Activated CD8-positive, alpha-beta memory T cell treated with anti-CD3 and anti-CD28 coated beads, Interleukin-2, amount 10 ng/mL, durations not matched to agents 7 days and 5 days (primary cell): ENCODE measurements around the gene PCDHGA5. TPM values are rescaled to one million over a fixed set of nuclear protein-coding genes. Genes with fewer than 3 reads are reported as not detected.
"Not testable (repeated sequence)": the region's sequence is repeated elsewhere in the genome, so short reads cannot be mapped to it uniquely, and the experiment has no call there.

Source experiments
- ATAC-seq: fragments of 150-1000 bp; cut with Tn5 transposase; one replicate; pipeline ENCODE4 v1.10.0; 2021; ENCODE audit warnings: moderate library complexity
- CTCF ChIA-PET: fragments of 350-600 bp; sonication (Branson Sonifier 250); formaldehyde crosslinking; loops from one replicate; lab custom pipeline; 2021; ENCODE audit warnings: antibody characterized with exemption; lab: Charles Lee
- DNase-seq: peaks from one replicate; pipeline ENCODE4 v3.0.0-alpha.2; 2020
- H3K27ac Mint-ChIP-seq: one replicate; pipeline ENCODE4 v1.8.0; 2021; ENCODE audit warnings: mild to moderate bottlenecking, mixed read lengths
- H3K27me3 Mint-ChIP-seq: one replicate; pipeline ENCODE4 v1.8.0; 2021; ENCODE audit warnings: mixed read lengths
- H3K36me3 Mint-ChIP-seq: one replicate; pipeline ENCODE4 v1.8.0; 2021; ENCODE audit warnings: mild to moderate bottlenecking, mixed read lengths
- H3K4me1 Mint-ChIP-seq: one replicate; pipeline ENCODE4 v1.8.0; 2021; ENCODE audit warnings: mixed read lengths
- H3K4me3 Mint-ChIP-seq: one replicate; pipeline ENCODE4 v1.8.0; 2021; ENCODE audit warnings: mild to moderate bottlenecking, moderate library complexity, mixed read lengths
- H3K9me3 Mint-ChIP-seq: one replicate; pipeline ENCODE4 v1.8.0; 2022; ENCODE audit warnings: low read depth, mixed read lengths
- total RNA-seq, 2 experiments: library from RNA; stranded (reverse); gene quantifications; one replicate each; pipeline ENCODE4 v1.2.3, GENCODE V29; 2021

The PCDHGA5 gene
- total RNA-seq, 2 experiments from 2014 or later = 0.09 to 0.12 TPM

DNA sequence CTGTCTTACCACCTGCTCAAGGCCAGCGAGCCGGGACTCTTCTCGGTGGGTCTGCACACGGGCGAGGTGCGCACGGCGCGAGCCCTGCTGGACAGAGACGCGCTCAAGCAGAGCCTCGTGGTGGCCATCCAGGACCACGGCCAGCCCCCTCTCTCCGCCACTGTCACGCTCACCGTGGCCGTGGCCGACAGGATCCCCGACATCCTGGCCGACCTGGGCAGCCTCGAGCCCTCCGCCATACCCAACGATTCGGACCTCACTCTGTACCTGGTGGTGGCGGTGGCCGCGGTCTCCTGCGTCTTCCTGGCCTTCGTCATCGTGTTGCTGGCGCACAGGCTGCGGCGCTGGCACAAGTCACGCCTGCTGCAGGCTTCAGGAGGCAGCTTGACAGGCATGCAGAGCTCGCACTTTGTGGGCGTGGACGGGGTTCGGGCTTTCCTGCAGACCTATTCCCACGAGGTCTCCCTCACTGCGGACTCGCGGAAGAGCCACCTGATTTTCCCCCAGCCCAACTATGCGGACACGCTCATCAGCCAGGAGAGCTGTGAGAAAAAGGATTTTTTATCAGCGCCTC, 23.1 kb upstream of the PCDHGA5 start:
- CTCF ChIA-PET = interaction anchor here (1.0 kb wide), 1 partner anchor 20 kb away, joined by 3 read pairs; the partner anchor contains the start of gene TAF7
- not testable (repeated sequence) for ATAC-seq, H3K27ac Mint-ChIP-seq, H3K36me3 Mint-ChIP-seq, H3K9me3 Mint-ChIP-seq, DNase-seq, H3K4me1 Mint-ChIP-seq, H3K4me3 Mint-ChIP-seq
- H3K27me3 Mint-ChIP-seq = peaks cover 44% of the 10 kb centered on the region

DNA sequence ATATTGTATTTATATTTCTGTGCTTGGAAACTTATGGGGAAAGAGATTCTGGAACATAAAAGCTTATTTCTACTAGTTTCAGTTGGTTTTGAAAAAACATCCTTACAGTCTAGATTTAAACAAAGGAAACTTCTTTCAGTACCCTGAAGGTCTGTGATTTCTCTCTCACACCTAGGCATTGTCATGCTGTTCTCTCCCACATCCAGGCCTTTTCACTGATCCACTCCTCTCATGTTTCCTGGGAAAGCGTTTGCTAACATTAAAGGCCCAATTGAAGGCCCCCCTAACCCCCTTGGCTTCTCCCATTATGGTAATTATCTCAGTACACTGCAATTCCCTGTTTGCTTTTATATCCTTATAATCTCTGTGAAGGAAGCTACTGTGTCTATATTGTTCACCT, 21.2 kb upstream of the PCDHGA5 start:
- CTCF ChIA-PET = interaction anchor here (1.3 kb wide), 1 partner anchor 55 kb away, joined by 3 read pairs; the partner anchor contains the start of gene PCDHGB5
- no peaks in the 10 kb centered on the region for H3K4me1 Mint-ChIP-seq
- peaks cover 8% of the 10 kb centered on the region for H3K36me3 Mint-ChIP-seq
- H3K4me3 Mint-ChIP-seq = no peak overlapping the region
- no peak overlapping the region for H3K27ac Mint-ChIP-seq
- no peak for DNase-seq
- peaks cover 15% of the 10 kb centered on the region for H3K9me3 Mint-ChIP-seq
- no peak for ATAC-seq
- peaks cover 35% of the 10 kb centered on the region for H3K27me3 Mint-ChIP-seq

DNA sequence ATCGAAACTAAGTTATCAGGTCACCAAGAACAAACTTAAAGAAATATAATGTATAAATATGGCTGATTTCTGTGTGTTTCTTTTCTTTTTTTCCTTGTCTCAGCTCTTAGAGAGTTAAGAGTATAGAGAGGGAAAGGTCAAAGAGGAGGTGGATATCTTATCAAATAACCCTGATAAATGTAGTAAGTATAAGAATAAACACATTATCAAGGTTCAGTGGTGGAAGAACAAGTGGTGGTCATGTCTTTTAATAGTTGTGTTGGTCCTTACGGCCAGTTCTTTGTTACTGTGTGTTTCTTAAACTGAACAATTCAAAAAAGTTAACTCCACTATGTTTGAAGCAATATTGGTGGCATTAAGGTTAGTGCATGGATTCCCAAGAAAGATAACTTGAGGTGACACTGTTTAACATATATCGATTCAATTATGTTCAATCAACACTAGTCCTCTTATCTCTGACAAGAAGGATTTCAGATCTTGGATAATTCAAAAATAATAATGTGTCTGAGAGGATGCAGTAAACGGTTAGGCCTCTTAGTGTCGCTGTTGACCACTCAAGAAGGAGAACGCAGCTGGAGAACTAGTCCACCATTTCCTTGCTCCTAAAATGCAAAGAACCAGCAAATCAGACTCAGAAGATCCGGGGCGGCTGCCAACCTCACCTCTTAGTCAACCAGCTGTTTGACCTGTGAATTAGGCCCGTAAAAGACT, 20.6 kb upstream of the PCDHGA5 start, which contains the start of gene PCDHGA3:
Gene PCDHGA3, plus strand, starts transcription at position 588 of the 711 bp plus-strand sequence. CDS start 205 bp downstream, outside the sequence.
- DNase-seq (no peak), ATAC-seq (no peak)
- no peaks in the 10 kb centered on the region for H3K4me1 Mint-ChIP-seq
- peaks cover 29% of the 10 kb centered on the region for H3K27me3 Mint-ChIP-seq
- no peak within 1 kb of the TSS for H3K27ac Mint-ChIP-seq
- H3K4me3 Mint-ChIP-seq = peak within 1 kb of the TSS; percentile 61
- CTCF ChIA-PET = interaction anchor here (1.0 to 2.2 kb wide), 9 partner anchors 12 to 182 kb away, joined by 3 to 6 read pairs (median 3); partner anchors contain the start of genes PCDHGA4 and PCDHGB5
- H3K9me3 Mint-ChIP-seq = peaks cover 11% of the 10 kb centered on the region
- peaks cover 8% of the 10 kb centered on the region for H3K36me3 Mint-ChIP-seq

DNA sequence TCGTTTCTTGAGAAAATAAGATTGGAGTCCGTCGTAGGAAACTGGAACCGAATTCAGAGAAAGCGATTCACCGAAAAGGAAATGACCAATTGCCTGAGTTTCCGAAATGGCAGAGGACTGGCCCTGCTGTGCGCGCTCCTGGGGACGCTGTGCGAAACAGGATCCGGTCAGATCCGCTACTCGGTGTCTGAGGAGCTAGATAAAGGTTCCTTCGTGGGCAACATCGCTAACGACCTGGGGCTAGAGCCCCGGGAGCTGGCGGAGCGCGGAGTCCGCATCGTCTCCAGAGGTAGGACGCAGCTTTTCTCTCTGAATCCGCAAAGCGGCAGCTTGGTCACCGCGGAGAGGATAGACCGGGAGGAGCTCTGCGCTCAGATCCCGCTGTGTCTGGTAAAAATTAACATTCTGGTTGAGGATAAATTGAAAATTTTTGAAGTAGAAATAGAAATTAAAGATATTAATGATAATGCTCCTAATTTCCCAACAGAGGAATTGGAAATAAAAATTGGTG, 20.0 kb upstream of the PCDHGA5 start:
- Mint-ChIP-seq H3K36me3 (peaks cover 6% of the 10 kb centered on the region), H3K4me3 (peak overlapping the region; percentile 61), H3K9me3 (peaks cover 11% of the 10 kb centered on the region), H3K27ac (no peak overlapping the region), H3K27me3 (peaks cover 23% of the 10 kb centered on the region), H3K4me1 (no peaks in the 10 kb centered on the region)
- ATAC-seq (no peak), DNase-seq (no peak)
- CTCF ChIA-PET = interaction anchor here (1.0 to 2.2 kb wide), 11 partner anchors 9 to 181 kb away, joined by 3 to 6 read pairs (median 3); partner anchors contain the start of genes PCDHGA4, PCDHGB5 and PCDHGB6

DNA sequence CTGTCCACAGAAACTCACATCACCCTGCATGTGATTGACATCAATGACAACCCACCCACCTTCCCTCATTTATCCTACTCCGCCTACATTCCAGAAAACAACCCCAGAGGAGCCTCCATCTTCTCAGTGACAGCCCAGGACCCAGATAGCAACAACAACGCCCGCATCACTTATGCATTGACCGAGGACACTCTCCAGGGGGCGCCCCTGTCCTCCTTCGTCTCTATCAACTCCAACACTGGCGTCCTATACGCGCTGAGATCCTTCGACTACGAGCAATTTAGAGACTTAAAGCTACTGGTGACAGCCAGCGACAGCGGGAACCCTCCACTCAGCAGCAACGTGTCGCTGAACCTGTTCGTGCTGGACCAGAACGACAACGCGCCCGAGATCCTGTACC, 18.6 kb upstream of the PCDHGA5 start:
- Mint-ChIP-seq H3K27ac (no peak overlapping the region), H3K27me3 (peaks cover 18% of the 10 kb centered on the region), H3K9me3 (peaks cover 11% of the 10 kb centered on the region), H3K4me3 (no peak overlapping the region), H3K4me1 (no peaks in the 10 kb centered on the region), H3K36me3 (peaks cover 6% of the 10 kb centered on the region)
- CTCF ChIA-PET = interaction anchor here (2.2 kb wide), 1 partner anchor 26 kb away, joined by 6 read pairs; no protein-coding TSS in a partner anchor
- DNase-seq (no peak), ATAC-seq (no peak)

DNA sequence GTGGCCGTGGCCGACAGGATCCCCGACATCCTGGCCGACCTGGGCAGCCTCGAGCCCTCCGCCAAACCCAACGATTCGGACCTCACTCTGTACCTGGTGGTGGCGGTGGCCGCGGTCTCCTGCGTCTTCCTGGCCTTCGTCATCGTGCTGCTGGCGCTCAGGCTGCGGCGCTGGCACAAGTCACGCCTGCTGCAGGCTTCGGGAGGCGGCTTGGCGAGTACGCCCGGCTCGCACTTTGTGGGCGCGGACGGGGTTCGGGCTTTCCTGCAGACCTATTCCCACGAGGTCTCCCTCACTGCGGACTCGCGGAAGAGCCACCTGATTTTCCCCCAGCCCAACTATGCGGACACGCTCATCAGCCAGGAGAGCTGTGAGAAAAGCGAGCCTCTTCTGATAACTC, 17.9 kb upstream of the PCDHGA5 start:
- H3K27ac Mint-ChIP-seq, H3K4me1 Mint-ChIP-seq, H3K36me3 Mint-ChIP-seq, H3K4me3 Mint-ChIP-seq, CTCF ChIA-PET, DNase-seq, ATAC-seq: not testable (repeated sequence)
- peaks cover 11% of the 10 kb centered on the region for H3K9me3 Mint-ChIP-seq
- peaks cover 24% of the 10 kb centered on the region for H3K27me3 Mint-ChIP-seq

DNA sequence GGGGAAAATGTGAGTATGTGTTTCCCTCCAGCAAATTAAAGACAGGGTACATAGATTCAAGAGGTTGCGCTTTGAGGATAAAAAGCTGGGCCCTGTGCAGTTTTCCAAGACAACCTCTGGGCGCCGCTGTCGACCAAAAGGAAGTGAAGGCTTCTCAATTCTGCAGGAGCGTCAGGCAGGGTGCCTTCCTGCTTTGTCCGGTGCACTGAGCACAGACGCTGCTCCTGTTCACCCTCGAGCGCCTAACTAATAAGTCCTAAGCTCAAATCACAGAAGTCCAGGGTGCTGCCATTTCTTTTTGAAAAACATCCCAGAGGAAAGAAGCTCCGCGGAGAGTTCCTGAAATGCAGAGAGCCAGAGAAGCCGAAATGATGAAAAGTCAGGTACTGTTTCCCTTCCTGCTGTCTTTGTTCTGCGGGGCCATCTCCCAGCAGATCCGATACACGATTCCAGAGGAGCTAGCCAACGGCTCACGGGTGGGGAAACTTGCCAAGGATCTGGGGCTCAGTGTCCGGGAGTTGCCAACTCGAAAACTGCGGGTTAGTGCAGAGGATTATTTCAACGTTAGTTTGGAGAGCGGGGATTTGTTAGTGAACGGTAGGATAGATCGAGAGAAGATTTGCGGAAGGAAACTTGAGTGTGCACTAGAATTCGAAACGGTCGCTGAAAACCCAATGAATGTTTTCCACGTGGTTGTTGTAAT, 13.9 kb upstream of the PCDHGA5 start, which contains the start of gene PCDHGB1:
Gene PCDHGB1, plus strand, starts transcription at position 183 of the 703 bp plus-strand sequence. Its CDS starts 162 bp downstream, at position 345.
- ATAC-seq (no peak), DNase-seq (peak; percentile 58)
- peaks cover 23% of the 10 kb centered on the region for H3K27me3 Mint-ChIP-seq
- CTCF ChIA-PET = interaction anchor here (1.0 to 1.4 kb wide), 3 partner anchors 14 to 214 kb away, joined by 3 to 5 read pairs (median 3); partner anchors contain the start of genes PCDHGA10 and PCDHGA5
- no peak within 1 kb of the TSS for H3K27ac Mint-ChIP-seq
- peaks cover 13% of the 10 kb centered on the region for H3K9me3 Mint-ChIP-seq
- H3K4me1 Mint-ChIP-seq = no peaks in the 10 kb centered on the region
- peaks cover 9% of the 10 kb centered on the region for H3K36me3 Mint-ChIP-seq
- H3K4me3 Mint-ChIP-seq = peak within 1 kb of the TSS; percentile 26

DNA sequence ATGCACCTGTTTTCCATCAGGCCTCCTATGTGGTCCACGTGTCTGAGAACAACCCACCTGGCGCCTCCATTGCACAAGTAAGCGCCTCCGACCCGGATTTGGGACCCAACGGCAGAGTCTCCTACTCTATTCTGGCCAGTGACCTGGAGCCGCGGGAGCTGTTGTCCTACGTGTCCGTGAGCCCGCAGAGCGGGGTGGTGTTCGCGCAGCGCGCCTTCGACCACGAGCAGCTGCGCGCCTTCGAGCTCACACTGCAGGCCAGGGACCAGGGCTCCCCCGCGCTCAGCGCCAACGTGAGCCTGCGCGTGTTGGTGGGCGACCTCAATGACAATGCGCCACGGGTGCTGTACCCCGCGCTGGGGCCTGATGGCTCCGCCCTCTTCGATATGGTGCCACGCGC, 12.4 kb upstream of the PCDHGA5 start:
- Mint-ChIP-seq H3K9me3 (peaks cover 17% of the 10 kb centered on the region), H3K4me3 (no peak overlapping the region), H3K36me3 (peaks cover 5% of the 10 kb centered on the region), H3K4me1 (no peaks in the 10 kb centered on the region), H3K27me3 (peaks cover 37% of the 10 kb centered on the region), H3K27ac (no peak overlapping the region)
- ATAC-seq = no peak
- CTCF ChIA-PET = no interaction called here
- DNase-seq = no peak

DNA sequence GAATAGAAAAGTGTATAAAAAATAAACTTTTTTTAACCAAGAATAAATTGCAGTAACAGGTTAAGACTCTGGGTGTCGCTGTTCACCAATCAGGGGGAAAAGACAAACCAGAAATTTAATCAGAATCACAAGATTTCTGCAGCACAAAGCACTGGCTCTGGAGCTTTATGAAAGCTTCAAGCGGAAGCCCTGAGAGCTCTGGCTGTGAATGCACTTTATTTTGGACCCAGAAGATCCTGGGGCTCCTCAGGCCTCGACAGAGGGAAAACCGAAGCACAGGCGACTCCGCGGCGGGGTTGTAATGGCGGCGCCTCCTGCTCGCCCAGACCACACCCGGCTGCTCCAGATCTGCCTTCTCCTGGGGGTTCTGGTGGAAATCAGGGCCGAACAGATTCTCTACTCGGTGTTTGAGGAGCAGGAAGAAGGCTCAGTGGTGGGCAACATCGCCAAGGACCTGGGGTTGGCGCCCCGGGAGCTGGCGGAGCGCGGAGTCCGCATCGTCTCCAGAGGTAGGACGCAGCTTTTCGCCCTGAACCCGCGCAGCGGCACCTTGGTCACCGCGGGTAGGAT, 9.0 kb upstream of the PCDHGA5 start, which contains the start of gene PCDHGA4:
Gene PCDHGA4, plus strand, starts transcription at position 122 of the 570 bp plus-strand sequence. Its CDS starts 87 bp downstream, at position 209.
- peaks cover 14% of the 10 kb centered on the region for H3K9me3 Mint-ChIP-seq
- CTCF ChIA-PET = interaction anchor here (1.1 to 1.2 kb wide), 5 partner anchors 11 to 203 kb away, joined by 4 to 8 read pairs (median 4); partner anchors contain the start of genes PCDHGA1, PCDHGA11, PCDHGA3 and PCDHGB3
- H3K4me1 Mint-ChIP-seq = peaks cover 2% of the 10 kb centered on the region
- DNase-seq (no peak), ATAC-seq (no peak)
- H3K4me3 Mint-ChIP-seq = no peak within 1 kb of the TSS
- H3K27ac Mint-ChIP-seq = no peak within 1 kb of the TSS
- peaks cover 6% of the 10 kb centered on the region for H3K36me3 Mint-ChIP-seq
- peaks cover 47% of the 10 kb centered on the region for H3K27me3 Mint-ChIP-seq

DNA sequence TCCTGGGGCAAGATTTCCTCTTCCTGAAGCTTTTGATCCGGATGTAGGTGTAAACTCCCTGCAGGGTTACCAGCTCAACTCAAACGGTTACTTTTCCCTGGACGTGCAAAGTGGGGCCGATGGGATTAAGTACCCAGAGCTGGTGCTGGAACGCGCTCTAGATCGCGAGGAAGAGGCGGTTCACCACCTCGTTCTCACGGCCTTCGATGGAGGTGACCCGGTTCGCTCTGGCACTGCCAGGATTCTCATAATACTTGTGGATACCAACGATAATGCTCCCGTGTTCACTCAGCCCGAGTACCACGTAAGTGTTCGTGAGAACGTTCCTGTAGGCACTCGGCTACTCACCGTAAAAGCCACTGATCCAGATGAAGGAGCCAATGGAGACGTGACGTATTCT, 8.3 kb upstream of the PCDHGA5 start:
- peaks cover 2% of the 10 kb centered on the region for H3K4me1 Mint-ChIP-seq
- H3K9me3 Mint-ChIP-seq = peaks cover 14% of the 10 kb centered on the region
- peaks cover 8% of the 10 kb centered on the region for H3K36me3 Mint-ChIP-seq
- H3K27ac Mint-ChIP-seq = no peak overlapping the region
- H3K4me3 Mint-ChIP-seq = no peak overlapping the region
- peaks cover 47% of the 10 kb centered on the region for H3K27me3 Mint-ChIP-seq
- no peak for ATAC-seq
- DNase-seq = no peak
- CTCF ChIA-PET = interaction anchor here (0.8 to 1.2 kb wide), 6 partner anchors 11 to 202 kb away, joined by 3 to 8 read pairs (median 4); partner anchors contain the start of genes PCDHGA1, PCDHGA11, PCDHGA3 and PCDHGB3

DNA sequence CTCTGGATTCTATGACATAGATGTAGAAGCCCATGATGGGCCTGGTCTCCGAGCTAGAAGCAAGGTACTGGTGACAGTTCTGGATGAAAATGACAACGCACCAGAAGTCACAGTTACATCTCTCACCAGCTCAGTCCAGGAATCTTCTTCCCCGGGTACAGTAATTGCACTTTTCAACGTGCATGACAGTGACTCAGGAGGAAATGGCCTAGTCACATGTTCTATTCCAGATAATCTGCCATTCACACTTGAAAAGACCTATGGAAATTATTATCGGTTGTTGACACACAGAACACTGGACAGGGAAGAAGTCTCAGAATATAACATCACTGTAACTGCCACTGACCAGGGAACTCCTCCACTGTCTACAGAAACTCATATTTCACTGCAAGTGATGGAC, 7.8 kb upstream of the PCDHGA5 start:
- H3K36me3 Mint-ChIP-seq = peaks cover 13% of the 10 kb centered on the region
- ATAC-seq = no peak
- H3K4me3 Mint-ChIP-seq = no peak overlapping the region
- H3K27me3 Mint-ChIP-seq = peaks cover 47% of the 10 kb centered on the region
- CTCF ChIA-PET = interaction anchor here (0.8 to 1.2 kb wide), 3 partner anchors 65 to 202 kb away, joined by 3 to 4 read pairs (median 4); partner anchors contain the start of gene PCDHGA11
- H3K9me3 Mint-ChIP-seq = peaks cover 17% of the 10 kb centered on the region
- H3K4me1 Mint-ChIP-seq = peaks cover 2% of the 10 kb centered on the region
- H3K27ac Mint-ChIP-seq = no peak overlapping the region
- no peak for DNase-seq

DNA sequence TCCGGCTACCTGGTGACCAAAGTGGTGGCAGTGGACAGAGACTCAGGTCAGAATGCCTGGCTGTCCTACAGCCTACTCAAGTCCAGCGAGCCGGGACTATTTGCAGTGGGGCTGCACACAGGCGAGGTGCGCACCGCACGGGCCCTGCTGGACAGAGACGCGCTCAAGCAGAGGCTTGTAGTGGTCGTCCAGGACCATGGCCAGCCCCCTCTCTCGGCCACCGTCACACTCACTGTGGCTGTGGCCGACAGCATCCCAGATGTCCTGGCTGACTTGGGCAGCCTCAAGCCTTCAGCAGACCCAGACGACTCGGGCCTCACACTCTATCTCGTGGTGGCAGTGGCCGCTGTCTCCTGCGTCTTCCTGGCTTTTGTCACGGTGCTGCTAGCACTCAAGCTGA, 7.0 kb upstream of the PCDHGA5 start:
- CTCF ChIA-PET = no interaction called here
- peaks cover 51% of the 10 kb centered on the region for H3K27me3 Mint-ChIP-seq
- ATAC-seq (no peak), DNase-seq (no peak)
- H3K27ac Mint-ChIP-seq = no peak overlapping the region
- no peak overlapping the region for H3K4me3 Mint-ChIP-seq
- peaks cover 17% of the 10 kb centered on the region for H3K9me3 Mint-ChIP-seq
- H3K4me1 Mint-ChIP-seq = peaks cover 2% of the 10 kb centered on the region
- H3K36me3 Mint-ChIP-seq = peaks cover 15% of the 10 kb centered on the region
